Endodermal cell (in vitro differentiated cells): ENCODE results near the gene GGT6. TPM values are rescaled to one million over a fixed set of nuclear protein-coding genes. Genes with fewer than 3 reads are reported as not detected.

Experiments used
- DNase-seq: peaks from one replicate; pipeline ENCODE4 v3.0.0-alpha.2; 2017
- H3K27ac ChIP-seq: 2 replicates; pipeline ENCODE4 v1.5.1; 2013; ENCODE audit warnings: mild to moderate bottlenecking, low read depth, low read length, moderate library complexity
- H3K27me3 ChIP-seq: 2 replicates; pipeline ENCODE4 v1.6.1; 2013; ENCODE audit warnings: mild to moderate bottlenecking, low read length, moderate library complexity; ENCODE audit not compliant: insufficient read depth, control insufficient read depth, poor library complexity, severe bottlenecking
- H3K36me3 ChIP-seq: 2 replicates; pipeline ENCODE4 v1.7.0; 2013; ENCODE audit warnings: mild to moderate bottlenecking, low read length, moderate library complexity; ENCODE audit not compliant: control insufficient read depth, insufficient read depth
- H3K4me1 ChIP-seq: one replicate; pipeline ENCODE4 v1.7.0; 2013; ENCODE audit warnings: low read length; ENCODE audit not compliant: control insufficient read depth, insufficient read depth
- H3K4me3 ChIP-seq: 2 replicates; pipeline ENCODE4 v1.5.1; 2013; ENCODE audit warnings: mild to moderate bottlenecking, low read length, moderate library complexity
- H3K9ac ChIP-seq: 2 replicates; pipeline ENCODE4 v1.6.1; 2013; ENCODE audit warnings: mild to moderate bottlenecking, low read length, moderate library complexity; ENCODE audit not compliant: poor library complexity, severe bottlenecking; ENCODE audit errors: extremely low read depth
- H3K9me3 ChIP-seq: 2 replicates; pipeline ENCODE4 v1.6.1; 2013; ENCODE audit warnings: mild to moderate bottlenecking, low read length, moderate library complexity; ENCODE audit not compliant: control insufficient read depth
- H3K27ac Mint-ChIP-seq: 2 replicates; pipeline ENCODE4 v1.8.0; 2020; ENCODE audit warnings: mixed read lengths
- H3K27me3 Mint-ChIP-seq: 2 replicates; pipeline ENCODE4 v1.8.0; 2021; ENCODE audit warnings: mild to moderate bottlenecking, mixed read lengths; ENCODE audit not compliant: insufficient read depth
- H3K36me3 Mint-ChIP-seq: 2 replicates; pipeline ENCODE4 v1.8.0; 2020; ENCODE audit warnings: low read depth, mixed read lengths
- H3K4me1 Mint-ChIP-seq: 2 replicates; pipeline ENCODE4 v1.8.0; 2020; ENCODE audit warnings: mixed read lengths
- H3K4me3 Mint-ChIP-seq: 2 replicates; pipeline ENCODE4 v1.8.0; 2020; ENCODE audit warnings: mild to moderate bottlenecking, moderate library complexity, mixed read lengths
- H3K9me3 Mint-ChIP-seq: 2 replicates; pipeline ENCODE4 v1.8.0; 2020; ENCODE audit warnings: mild to moderate bottlenecking, mixed read lengths
- CTCF ChIP-seq: fragments of 200-600 bp; sonication (generic); conservative IDR thresholded peaks from 2 replicates; pipeline ENCODE4 v1.5.0; 2021; ENCODE audit warnings: antibody characterized with exemption, mild to moderate bottlenecking
- WGBS, 2 experiments: methylation state at CpG; one replicate each; pipeline versions ENCODE4 v1.1.5 to v1.1.7; 2013; ENCODE audit warnings: missing lambda C conversion rate in 2 of 2, mixed read lengths in 1 of 2; ENCODE audit not compliant: insufficient coverage in 1 of 2, insufficient read length in 1 of 2; 5-methylcytosine and 5-hydroxymethylcytosine counted together
- long read RNA-seq, 4 experiments: library from polyadenylated mRNA in 2 of 4; library from RNA in 1 of 4; library from capped mRNA in 1 of 4; stranded (forward) in 3 of 4; unstranded in 1 of 4; transcript quantifications; one replicate each; pipeline ENCODE4 v2.0.0, GENCODE V29; 2020 to 2021; ENCODE audit warnings: inconsistent platforms in 1 of 4
- polyA plus RNA-seq, 2 experiments: library from polyadenylated mRNA; stranded (reverse); fragments of 50-300 nt; gene quantifications; one replicate each; pipeline ENCODE4 v1.2.3, GENCODE V29; 2013
- total RNA-seq, 2 donors: library from RNA; stranded (reverse); fragmentation: NEBNext Ultra II Directional in 1 of 2; extraction: Animal tissue kit (Norgen Biotek cat#: 25700) in 1 of 2; gene quantifications; 2 replicates in 1 of 2; 3 replicates in 1 of 2; pipeline ENCODE4 v1.2.1, GENCODE V29; 2021

GGT6 gene
- total RNA-seq: not detected
- not detected for polyA plus RNA-seq (2013, experiment 1 of 2)
- not detected for polyA plus RNA-seq (2013, experiment 2 of 2)
- long read RNA-seq, experiment 1: 0 reads
- long read RNA-seq, experiment 2: 0 reads
- long read RNA-seq, experiment 3: 0 reads
- long read RNA-seq, experiment 4: 0 reads

- Mint-ChIP-seq H3K4me3 (no peak within 1 kb of the TSS), H3K9me3 (no peaks in the 10 kb centered on the region), H3K4me1 (peaks cover 12% of the 10 kb centered on the region), H3K27me3 (peaks cover 6% of the 10 kb centered on the region), H3K36me3 (no peaks in the 10 kb centered on the region), H3K27ac (no peak within 1 kb of the TSS)
- WGBS, 2 experiments: 87 to 93% methylated on average over 6 to 12 of the region's 12 CpGs
- H3K4me1 ChIP-seq: no peaks in the 10 kb centered on the region
- H3K4me3 ChIP-seq: no peak within 1 kb of the TSS
- H3K9me3 ChIP-seq: no peaks in the 10 kb centered on the region
- no peak for DNase-seq
- H3K27ac ChIP-seq: peak within 1 kb of the TSS; percentile 24
- H3K36me3 ChIP-seq: no peaks in the 10 kb centered on the region
- no peak for TF ChIP-seq CTCF
- H3K9ac ChIP-seq: no peak within 1 kb of the TSS
- no peaks in the 10 kb centered on the region for H3K27me3 ChIP-seq
Observed at GRCh38 chr17:4560421-4560820, at the start of gene GGT6. Gene GGT6 (minus strand): TSS chr17:4560577. CDS start chr17:4560521, 56 bp downstream.

GRCh38 chr17:4610162-4610561, 49.8 kb upstream of the GGT6 start:
- H3K27ac ChIP-seq: no peak overlapping the region
- Mint-ChIP-seq H3K27ac (no peak overlapping the region), H3K4me1 (peaks cover 27% of the 10 kb centered on the region), H3K9me3 (no peaks in the 10 kb centered on the region), H3K27me3 (no peaks in the 10 kb centered on the region), H3K36me3 (no peaks in the 10 kb centered on the region), H3K4me3 (no peak overlapping the region)
- WGBS, 2 experiments: 90 to 93% methylated on average over 5 of the region's 5 CpGs
- TF ChIP-seq CTCF: no peak
- H3K36me3 ChIP-seq: no peaks in the 10 kb centered on the region
- no peak overlapping the region for H3K9ac ChIP-seq
- H3K9me3 ChIP-seq: no peaks in the 10 kb centered on the region
- DNase-seq: no peak
- H3K4me3 ChIP-seq: no peak overlapping the region
- H3K27me3 ChIP-seq: no peaks in the 10 kb centered on the region
- no peaks in the 10 kb centered on the region for H3K4me1 ChIP-seq

GRCh38 chr17:4609761-4610160, 49.4 kb upstream of the GGT6 start:
- Mint-ChIP-seq H3K9me3 (no peaks in the 10 kb centered on the region), H3K27me3 (no peaks in the 10 kb centered on the region)

More at GRCh38 chr17:4609761-4610160, 49.4 kb upstream of the GGT6 start:
- Histone ChIP-seq H3K4me3 (no peak overlapping the region), H3K9me3 (no peaks in the 10 kb centered on the region), H3K4me1 (no peaks in the 10 kb centered on the region), H3K27me3 (no peaks in the 10 kb centered on the region), H3K27ac (no peak overlapping the region), H3K36me3 (no peaks in the 10 kb centered on the region), H3K9ac (no peak overlapping the region)
- H3K4me3 Mint-ChIP-seq: no peak overlapping the region
- H3K36me3 Mint-ChIP-seq: no peaks in the 10 kb centered on the region
- DNase-seq: no peak
- H3K4me1 Mint-ChIP-seq: peaks cover 27% of the 10 kb centered on the region
- WGBS, 2 experiments: 89 to 93% methylated on average over 4 to 7 of the region's 7 CpGs
- no peak overlapping the region for H3K27ac Mint-ChIP-seq
- no peak for TF ChIP-seq CTCF
